HG03575 (cell line): ENCODE measurements around the gene LAMC1.

Source experiments
- ATAC-seq: cut with Tn5 transposase; IDR thresholded peaks from one replicate; pipeline ENCODE4 v1.9.1; 2021; ENCODE audit not compliant: unreplicated experiment, insufficient number of reproducible peaks, low FRiP score; ENCODE audit errors: extremely low read depth

LAMC1 gene

GRCh38 chr1:183164340-183164739, 141.1 kb downstream of the LAMC1 start:
- no peak for ATAC-seq

GRCh38 chr1:183164963-183165362, 141.7 kb downstream of the LAMC1 start:
- no peak for ATAC-seq

- ATAC-seq = no peak
These were observed 142.2 kb downstream of the LAMC1 start for GRCh38 chr1:183165456-183165855.

- no peak for ATAC-seq
These were observed 143.2 kb downstream of the LAMC1 start for GRCh38 chr1:183166454-183166853.

GRCh38 chr1:183167676-183168075, 144.5 kb downstream of the LAMC1 start:
- no peak for ATAC-seq

- no peak for ATAC-seq
These were observed 145.1 kb downstream of the LAMC1 start for GRCh38 chr1:183168308-183168707.

GRCh38 chr1:183173828-183174227, 150.6 kb downstream of the LAMC1 start:
- no peak for ATAC-seq

- no peak for ATAC-seq
These were observed 152.4 kb downstream of the LAMC1 start for GRCh38 chr1:183175631-183176030.

- no peak for ATAC-seq
These were observed 155.3 kb downstream of the LAMC1 start for GRCh38 chr1:183178545-183178944.

- ATAC-seq = no peak
These were observed 155.8 kb downstream of the LAMC1 start for GRCh38 chr1:183179033-183179432.

- ATAC-seq = no peak
These were observed 157.0 kb downstream of the LAMC1 start for GRCh38 chr1:183180218-183180617.

GRCh38 chr1:183180634-183181056, 157.4 kb downstream of the LAMC1 start:
- no peak for ATAC-seq

- ATAC-seq = no peak
These were observed 162.8 kb downstream of the LAMC1 start, which contains the start of gene LAMC2 for GRCh38 chr1:183185941-183186490. Gene LAMC2 (plus strand): TSS chr1:183186264. CDS start chr1:183186353, 89 bp downstream.

- ATAC-seq = no peak
These were observed 163.6 kb downstream of the LAMC1 start for GRCh38 chr1:183186841-183187240.

GRCh38 chr1:183188240-183188639, 165.0 kb downstream of the LAMC1 start:
- no peak for ATAC-seq

- ATAC-seq = no peak
These were observed 168.6 kb downstream of the LAMC1 start for GRCh38 chr1:183191833-183192232.

GRCh38 chr1:183193963-183194525, 170.8 kb downstream of the LAMC1 start:
- ATAC-seq = no peak

- peak; percentile 95 for ATAC-seq
These were observed 171.4 kb downstream of the LAMC1 start for GRCh38 chr1:183194527-183195141.

GRCh38 chr1:183195142-183195574, 171.9 kb downstream of the LAMC1 start:
- peak; percentile 16 for ATAC-seq
